Skin of body (tissue), 2 donors: ENCODE data around the gene HMGCL. TPM values are rescaled to one million over a fixed set of nuclear protein-coding genes. Genes with fewer than 3 reads are reported as not detected.
"Not testable (repeated sequence)": the region's sequence is repeated elsewhere in the genome, so short reads cannot be mapped to it uniquely, and the experiment has no call there.

Experiments
- DNase-seq: peaks from one replicate; lab custom pipeline; 2025; lab: John Stamatoyannopoulos, UW
- total RNA-seq: library from RNA; depleted of rRNA; stranded (reverse); fragments of >200 nt; gene quantifications from one replicate; pipeline ENCODE4 v1.2.3, GENCODE V29; 2014

Gene HMGCL
- total RNA-seq, 1 donor from 2014 or later = 27.3 TPM

DNA sequence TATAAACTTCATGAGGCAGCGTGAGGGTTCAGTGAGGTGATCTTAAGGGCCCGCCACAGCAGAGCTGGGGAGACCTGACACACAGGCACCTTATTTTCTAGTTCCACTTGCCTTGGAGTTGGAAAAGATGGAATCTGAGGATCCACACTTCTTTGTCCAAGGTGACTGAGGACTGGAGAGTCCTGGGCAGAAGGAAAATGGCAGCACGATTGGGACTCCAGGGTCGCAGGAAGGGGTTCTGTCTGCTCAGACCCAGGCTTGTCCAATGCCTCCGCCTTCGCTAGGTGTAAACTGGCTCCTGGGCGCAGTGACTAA lies 26.0 kb downstream of the HMGCL start:
- no peak for DNase-seq

- no peak for DNase-seq
These were observed 26.5 kb downstream of the HMGCL start for GRCh38 chr1:23798662-23799142.

DNA sequence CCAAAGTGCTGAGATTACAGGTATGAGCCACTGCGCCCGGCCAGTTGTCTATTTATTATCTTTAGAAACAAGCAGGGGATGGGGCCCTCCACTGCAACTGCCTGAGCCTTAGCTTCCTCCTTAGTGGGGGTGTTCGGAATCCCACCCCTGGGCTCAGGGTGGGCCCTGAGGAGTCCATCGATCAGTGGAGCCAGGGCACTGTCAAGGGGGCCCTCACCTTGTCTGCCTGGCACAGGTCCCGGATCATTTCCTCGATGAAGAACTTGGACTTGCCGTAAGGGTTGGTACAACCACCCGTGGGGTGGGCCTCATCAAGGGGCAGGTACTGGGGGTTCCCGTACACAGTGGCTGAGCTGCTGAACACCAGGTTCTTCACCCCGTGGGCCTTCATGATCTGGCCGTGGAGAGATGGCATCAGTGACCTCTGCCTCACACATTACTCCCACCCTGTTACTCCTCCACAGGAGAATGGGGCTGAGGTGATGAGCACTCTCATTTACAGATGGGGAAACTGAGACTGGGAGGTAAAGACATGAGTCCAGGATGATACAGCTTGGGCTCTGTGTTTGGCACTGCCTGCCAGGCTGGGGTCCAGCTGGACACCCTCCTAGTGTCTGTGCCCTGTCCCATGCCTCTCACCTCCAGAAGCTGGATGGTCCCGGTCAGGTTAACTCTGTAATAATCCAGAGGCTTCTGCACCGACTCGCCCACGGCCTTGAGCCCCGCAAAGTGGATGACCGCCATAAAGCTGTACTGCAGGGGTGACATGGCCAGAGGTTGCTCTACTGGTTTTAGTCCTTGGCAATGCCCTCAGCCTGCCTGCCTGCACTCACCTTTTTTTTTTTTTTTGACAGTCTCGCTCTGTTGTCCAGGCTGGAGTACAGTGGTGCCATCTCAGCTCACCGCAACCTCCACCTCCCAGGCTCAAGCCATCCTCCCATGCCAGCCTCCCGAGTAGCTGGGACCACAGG lies 27.5 kb downstream of the HMGCL start:
- DNase-seq = no peak

GRCh38 chr1:23796466-23797271 lies 28.6 kb downstream of the HMGCL start:
- DNase-seq = no peak

DNA sequence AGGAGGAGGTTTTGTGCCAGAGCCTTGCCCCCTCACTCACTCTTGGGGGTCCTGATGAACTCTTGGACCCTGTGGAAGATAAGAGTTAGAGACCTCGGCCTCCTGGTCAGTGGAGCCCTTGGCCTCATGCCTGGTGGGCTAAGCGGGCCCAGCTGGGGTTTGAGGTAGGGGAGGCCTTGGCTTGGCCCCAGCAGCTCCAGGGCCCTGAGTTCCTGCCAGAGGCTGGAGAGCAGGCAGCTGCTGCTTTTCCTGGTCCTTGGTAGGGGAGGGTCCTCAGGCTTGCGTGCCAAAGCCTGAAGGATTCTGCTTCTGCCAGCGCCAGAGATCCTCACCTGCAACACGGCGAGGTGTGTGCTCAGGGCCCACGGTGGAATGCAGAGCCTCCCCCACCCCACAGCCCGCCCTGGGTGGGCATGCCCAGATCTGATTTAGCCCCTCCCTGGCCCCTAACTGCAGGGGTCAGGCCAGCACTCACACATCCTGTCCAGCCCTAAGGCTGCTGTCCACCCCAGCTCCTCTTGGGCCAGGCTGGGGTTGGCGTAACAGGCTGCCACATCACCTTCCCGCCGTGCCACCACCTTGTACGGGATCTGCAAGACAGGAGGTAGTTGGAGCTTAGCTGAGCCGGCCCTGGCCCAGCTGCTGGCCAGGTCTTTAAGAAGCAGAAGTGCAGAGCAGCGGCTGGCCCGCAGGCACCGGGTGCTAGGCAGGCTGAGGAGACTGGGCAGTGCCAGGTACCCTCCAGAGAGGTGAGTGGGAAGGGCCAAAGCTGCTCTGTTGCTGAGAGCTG lies 29.4 kb downstream of the HMGCL start:
- no peak for DNase-seq

DNA sequence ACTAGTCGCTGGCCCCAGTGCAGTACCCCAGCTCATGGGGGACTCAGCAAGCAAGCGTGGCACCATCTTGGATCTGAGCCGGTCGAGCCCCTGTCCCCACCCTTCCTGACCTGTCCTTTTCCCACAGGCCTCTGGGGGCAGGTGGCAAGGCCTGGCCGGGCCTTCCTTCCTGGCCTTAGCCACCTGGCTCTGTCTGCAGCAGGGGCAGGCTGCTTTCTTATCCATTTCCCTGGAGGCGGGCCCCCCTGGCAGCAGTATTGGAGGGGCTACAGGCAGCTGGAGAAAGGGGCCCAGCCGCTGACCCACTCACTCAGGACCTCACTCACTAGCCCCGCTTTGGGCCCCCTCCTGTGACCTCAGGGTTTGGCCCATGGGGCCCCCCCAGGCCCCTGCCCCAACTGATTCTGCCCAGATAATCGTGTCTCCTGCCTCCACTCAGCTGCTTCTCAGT lies 30.5 kb downstream of the HMGCL start:
- DNase-seq = not testable (repeated sequence)

GRCh38 chr1:23793861-23794731 lies 31.1 kb downstream of the HMGCL start:
- no peak for DNase-seq

- DNase-seq = no peak
These were observed 32.0 kb downstream of the HMGCL start for GRCh38 chr1:23793018-23793781.

DNA sequence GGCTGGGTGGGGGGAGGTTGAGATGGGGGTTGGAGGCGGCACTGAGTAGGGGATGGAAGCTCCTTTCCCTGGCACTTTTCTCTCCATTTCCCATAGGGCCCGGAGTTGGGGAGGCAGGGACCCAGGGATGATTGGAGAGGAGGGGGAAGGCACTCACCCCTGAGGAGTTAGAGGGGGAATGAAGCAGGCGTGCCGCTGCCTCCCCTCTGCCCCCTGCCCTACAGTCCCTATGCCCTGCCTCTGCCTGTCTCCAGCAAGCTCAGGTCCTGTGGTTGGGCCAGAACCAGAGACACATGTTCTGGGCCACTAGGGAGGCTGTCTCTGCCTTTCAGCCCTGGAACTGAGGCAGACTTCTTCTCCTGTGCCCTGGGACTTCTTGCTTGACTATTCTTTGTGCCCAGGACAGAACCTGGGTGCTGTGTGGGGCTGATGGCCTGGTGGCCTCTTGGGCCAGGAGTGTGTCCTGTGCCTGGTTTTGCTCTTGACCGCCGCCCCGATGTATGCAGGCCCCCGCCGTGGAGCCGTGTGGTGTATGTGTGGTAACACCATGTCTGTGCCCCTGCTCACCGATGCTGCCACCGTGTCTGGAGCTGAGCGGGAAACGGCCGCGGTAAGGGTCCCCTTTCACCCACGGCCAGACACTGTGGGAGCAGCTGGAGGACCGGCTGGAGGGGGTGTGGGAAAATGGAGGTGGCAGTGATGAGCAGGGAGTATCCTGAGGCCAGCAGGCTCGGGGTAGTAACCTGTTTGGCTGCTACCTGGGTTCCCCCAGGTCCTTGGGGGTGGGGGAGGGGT lies 32.9 kb downstream of the HMGCL start:
- no peak for DNase-seq

DNA sequence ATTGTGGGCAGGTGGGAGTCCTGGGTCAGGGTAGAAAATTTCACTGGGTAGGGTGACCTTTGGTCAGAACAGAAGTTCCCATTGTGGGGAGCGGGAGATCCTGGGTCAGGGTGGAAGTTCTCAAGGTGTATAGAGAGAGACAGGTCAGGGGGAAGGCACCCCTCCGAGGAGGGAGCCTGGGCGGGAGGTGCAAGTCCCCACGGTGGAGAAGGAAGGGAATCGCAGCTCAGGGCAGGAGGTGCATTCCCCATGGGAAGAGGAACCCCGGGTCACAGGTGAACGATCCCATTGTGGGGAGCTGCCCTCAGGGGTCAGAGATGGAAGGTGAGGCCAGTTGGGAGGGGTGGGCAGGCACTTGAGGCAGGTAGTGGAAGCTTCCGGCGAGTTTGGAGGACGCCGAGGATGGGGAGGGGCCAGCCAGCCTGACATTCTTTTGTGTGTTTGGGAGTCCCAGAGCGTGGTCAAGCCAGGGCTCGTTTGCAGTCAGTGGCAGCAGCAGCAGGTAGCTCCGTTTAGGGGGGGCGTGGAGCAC lies 33.6 kb downstream of the HMGCL start:
- DNase-seq = no peak

GRCh38 chr1:23790696-23791515 lies 34.3 kb downstream of the HMGCL start, which contains the start of gene LYPLA2:
Gene LYPLA2, plus strand, starts transcription at chr1:23791145. Its CDS starts 1,538 bp downstream, at chr1:23792683.
- DNase-seq = peak; percentile 88

DNA sequence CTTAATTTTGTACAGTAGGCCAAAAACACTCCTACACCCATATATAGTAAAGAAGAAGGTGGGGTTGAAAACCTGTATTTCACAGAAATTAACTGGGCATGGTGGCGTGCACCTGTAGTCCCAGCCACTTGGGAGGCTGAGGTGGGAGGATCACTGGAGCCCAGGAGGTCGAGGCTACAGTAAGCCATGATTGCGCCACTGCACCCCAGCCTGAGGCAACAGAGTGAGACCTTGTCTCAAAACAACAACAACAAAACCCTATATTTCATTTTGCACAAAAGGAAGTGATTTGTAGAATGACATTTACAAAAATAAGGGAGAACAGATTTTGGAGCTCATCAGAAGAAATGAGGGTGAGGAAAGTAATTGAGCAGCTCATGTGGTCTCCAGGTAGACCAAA lies 36.5 kb downstream of the HMGCL start:
- no peak for DNase-seq

DNA sequence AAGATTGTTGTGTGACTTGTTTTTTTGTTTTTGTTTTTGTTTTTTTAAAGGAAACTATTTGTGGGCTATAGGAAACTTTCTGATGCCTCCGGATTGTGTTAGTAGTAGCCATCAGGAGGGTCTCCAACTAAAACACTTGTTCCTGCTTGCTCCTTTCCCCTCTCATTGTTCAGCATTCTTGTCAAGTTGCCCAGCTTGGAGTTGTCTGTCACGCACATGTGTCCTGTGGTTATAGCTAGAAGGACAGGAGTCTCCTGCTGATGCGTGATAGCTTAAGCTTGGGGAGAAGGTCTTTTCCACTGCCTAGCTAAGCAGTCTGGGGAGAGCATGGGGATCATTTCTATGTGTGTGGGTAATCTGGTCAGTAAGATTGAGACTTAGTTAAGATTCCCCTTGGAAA lies 37.5 kb downstream of the HMGCL start:
- no peak for DNase-seq

GRCh38 chr1:23784846-23785245 lies 40.4 kb downstream of the HMGCL start:
- DNase-seq = no peak

DNA sequence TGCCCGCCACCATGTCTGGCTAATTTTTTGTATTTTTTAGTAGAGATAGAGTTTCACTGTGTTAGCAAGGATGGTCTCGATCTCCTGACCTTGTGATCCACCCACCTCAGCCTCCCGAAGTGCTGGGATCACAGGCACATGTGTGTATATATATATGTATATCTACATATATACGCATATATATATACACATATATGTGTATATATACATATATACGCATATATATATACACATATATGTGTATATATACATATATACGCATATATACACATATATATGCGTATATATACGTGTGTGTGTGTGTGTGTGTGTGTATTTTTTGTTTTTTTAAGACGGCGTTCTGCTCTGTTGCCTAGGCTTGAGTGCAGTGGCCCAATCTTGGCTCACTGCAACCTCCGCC lies 42.1 kb downstream of the HMGCL start:
- not testable (repeated sequence) for DNase-seq

- DNase-seq = no peak
These were observed 45.3 kb downstream of the HMGCL start for GRCh38 chr1:23779826-23780371.
